ENCODE results near the gene SHISA8. TPM values are rescaled to one million over a fixed set of nuclear protein-coding genes. Genes with fewer than 3 reads are reported as not detected.
A peak's percentile ranks its signal among the peaks of the same experiment; 100 is the strongest.

Gene SHISA8
- polyA plus RNA-seq, 3 donors = not detected

- Histone ChIP-seq H3K4me2 (replicated peaks; ENCODE audit: extremely low read depth, low read length, poor library complexity, severe bottlenecking) (no peak overlapping the region), H3K36me3 (replicated peaks in 1 of 2; ENCODE audit: control insufficient read depth in 1 of 2, insufficient read depth in 2 of 2, low read length in 2 of 2) (no peaks in the 10 kb centered on the region), H3K9ac (ENCODE audit: insufficient read depth, low read length, poor library complexity, severe bottlenecking) (no peak overlapping the region), H3K4me1 (ENCODE audit: control insufficient read depth in 1 of 2, insufficient read depth in 2 of 2, low read length in 2 of 2) (peaks cover 5 to 14% of the 10 kb centered on the region in 2 donors), H3K27me3 (ENCODE audit: control insufficient read depth in 2 of 2, insufficient read depth in 2 of 2, low read length in 2 of 2) (peaks cover 8 to 30% of the 10 kb centered on the region in 2 donors), H3K9me3 (replicated peaks in 1 of 2; ENCODE audit: control insufficient read depth in 1 of 2, insufficient read depth in 1 of 2, low read length in 2 of 2) (no peaks in the 10 kb centered on the region), H3K79me2 (ENCODE audit: insufficient read depth, low read length) (no peaks in the 10 kb centered on the region), H4K20me1 (ENCODE audit: insufficient read depth, low read length) (no peaks in the 10 kb centered on the region), H2AFZ (ENCODE audit: insufficient read depth, low read depth, low read length, poor library complexity, severe bottlenecking) (no peak overlapping the region), H3K4me3 (replicated peaks in 1 of 3; ENCODE audit: low read depth in 2 of 3, low read length in 3 of 3) (no peak overlapping the region), H3K27ac (ENCODE audit: low read depth in 1 of 2, low read length in 2 of 2) (no peak overlapping the region)
- 97% methylated on average over 5 of the region's 6 CpGs for WGBS (ENCODE audit: insufficient coverage)
- no peak for TF ChIP-seq CTCF (IDR thresholded peaks at IDR 0.05)
- Mint-ChIP-seq H3K4me3 (peak overlapping the region in 1 of 2 donors; percentile 81), H3K4me1 (peaks cover 6% of the 10 kb centered on the region), H3K9me3 (peaks cover 0 to 18% (median 8%) of the 10 kb centered on the region in 7 donors), H3K27me3 (ENCODE audit: low read depth in 3 of 3) (peaks cover 34 to 56% (median 41%) of the 10 kb centered on the region in 3 donors), H3K27ac (peak overlapping the region in 3 of 7 donors; percentile 23 to 51 (median 35)), H3K36me3 (peaks cover 3 to 4% of the 10 kb centered on the region in 2 donors)
- DNase-seq = no peak
- intact Hi-C loops (cut with micrococcal nuclease) = no loop called here
Observed at GRCh38 chr22:41927813-41928212, 12.9 kb upstream of the SHISA8 start.

- DNase-seq = peak; percentile 37 to 57 (median 47)
- Histone ChIP-seq H3K4me3 (replicated peaks in 1 of 3; ENCODE audit: low read depth in 2 of 3, low read length in 3 of 3) (peak overlapping the region in 1 of 3 experiments; percentile 56), H2AFZ (ENCODE audit: insufficient read depth, low read depth, low read length, poor library complexity, severe bottlenecking) (peak overlapping the region; percentile 63), H3K9ac (ENCODE audit: insufficient read depth, low read length, poor library complexity, severe bottlenecking) (no peak overlapping the region), H3K4me2 (replicated peaks; ENCODE audit: extremely low read depth, low read length, poor library complexity, severe bottlenecking) (peak overlapping the region; percentile 67), H3K36me3 (replicated peaks in 1 of 2; ENCODE audit: control insufficient read depth in 1 of 2, insufficient read depth in 2 of 2, low read length in 2 of 2) (no peaks in the 10 kb centered on the region), H3K27me3 (ENCODE audit: control insufficient read depth in 2 of 2, insufficient read depth in 2 of 2, low read length in 2 of 2) (peaks cover 8 to 30% of the 10 kb centered on the region in 2 donors), H3K9me3 (replicated peaks in 1 of 2; ENCODE audit: control insufficient read depth in 1 of 2, insufficient read depth in 1 of 2, low read length in 2 of 2) (no peaks in the 10 kb centered on the region), H4K20me1 (ENCODE audit: insufficient read depth, low read length) (no peaks in the 10 kb centered on the region), H3K27ac (ENCODE audit: low read depth in 1 of 2, low read length in 2 of 2) (no peak overlapping the region), H3K79me2 (ENCODE audit: insufficient read depth, low read length) (no peaks in the 10 kb centered on the region), H3K4me1 (ENCODE audit: control insufficient read depth in 1 of 2, insufficient read depth in 2 of 2, low read length in 2 of 2) (peaks cover 8 to 22% of the 10 kb centered on the region in 2 donors)
- H3K4me3 Mint-ChIP-seq = peak overlapping the region; percentile 58 to 88
- H3K27me3 Mint-ChIP-seq (ENCODE audit: low read depth in 3 of 3) = peaks cover 34 to 57% (median 40%) of the 10 kb centered on the region in 3 donors
- no peak overlapping the region for H3K27ac Mint-ChIP-seq
- peaks cover 0 to 18% (median 8%) of the 10 kb centered on the region in 7 donors for H3K9me3 Mint-ChIP-seq
- 2% methylated on average over 25 of the region's 48 CpGs for WGBS (ENCODE audit: insufficient coverage)
- intact Hi-C loops (cut with micrococcal nuclease) = no loop called here
- H3K4me1 Mint-ChIP-seq = peaks cover 17% of the 10 kb centered on the region
- H3K36me3 Mint-ChIP-seq = peaks cover 0 to 3% of the 10 kb centered on the region in 2 donors
- peak; percentile 78 for TF ChIP-seq CTCF (IDR thresholded peaks at IDR 0.05)
Observed at GRCh38 chr22:41925783-41926460, 11.0 kb upstream of the SHISA8 start.

Measured in CD14-positive monocyte (primary cell).